ENCODE data around the gene ATP1A3.

DNA sequence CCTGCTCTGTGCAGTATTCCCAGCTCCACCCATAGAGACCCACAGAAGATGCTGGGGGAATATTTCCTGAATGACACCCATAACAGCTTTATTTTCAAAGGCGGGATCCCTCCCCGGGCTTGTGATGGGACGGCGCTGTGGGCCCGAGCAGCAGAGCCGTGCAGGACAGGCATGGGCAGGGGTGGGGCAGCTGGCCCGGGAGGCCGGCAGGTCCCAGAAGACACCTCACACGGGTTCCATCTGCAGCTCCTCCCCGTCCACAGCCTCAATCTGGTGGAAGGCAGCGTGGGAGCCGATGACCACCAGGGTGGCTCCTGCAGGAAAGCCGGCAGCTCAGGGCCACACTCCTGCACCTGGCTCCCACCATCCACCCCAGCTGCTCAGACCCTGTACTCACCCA, 37.4 kb downstream of the ATP1A3 start:
- TF ChIP-seq TCF7 (CRISPR knock-in tag; IDR thresholded peaks at IDR 0.05; ENCODE audit: low read depth) = no peak
- TF ChIP-seq RELA (CRISPR knock-in tag; IDR thresholded peaks at IDR 0.05; ENCODE audit: borderline replicate concordance) = no peak

Data from WTC11 (cell line).